Right lobe of liver (tissue), 6 donors: Measurements from ENCODE around the gene TLE3. TPM values are rescaled to one million over a fixed set of nuclear protein-coding genes. Genes with fewer than 3 reads are reported as not detected.

Experiments
- ATAC-seq, 4 donors: fragments of 200-7000 bp; cut with Tn5 transposase; one replicate each; pipeline ENCODE4 v1.9.1; 2020; ENCODE audit warnings: mild to moderate bottlenecking in 4 of 4, moderate library complexity in 4 of 4
- DNase-seq, 3 donors: peaks; one replicate each; pipeline ENCODE4 v3.0.0-alpha.2; 2020
- H3K27ac ChIP-seq, 3 donors: fragments of 200-600 bp; one replicate each; pipeline ENCODE4 v1.8.0; 2022
- H3K27me3 ChIP-seq, 2 donors: fragments of 200-600 bp; one replicate each; pipeline ENCODE4 v1.8.0; 2022
- H3K36me3 ChIP-seq, 4 donors: fragments of 200-600 bp; sonication (generic) in 1 of 4; one replicate each; pipeline versions ENCODE4 v1.5.1 to v1.8.0; 2017 to 2022; ENCODE audit warnings: control low read depth in 1 of 4
- H3K4me1 ChIP-seq, 4 donors: fragments of 200-600 bp; sonication (generic) in 1 of 4; one replicate each; pipeline versions ENCODE4 v1.5.1 to v1.8.0; 2017 to 2022; ENCODE audit warnings: control low read depth in 1 of 4
- H3K4me3 ChIP-seq, 3 donors: fragments of 200-600 bp; one replicate each; pipeline ENCODE4 v1.8.0; 2022
- H3K9me3 ChIP-seq, 4 donors: fragments of 200-600 bp; sonication (generic) in 1 of 4; one replicate each; pipeline versions ENCODE4 v1.5.1 to v1.8.0; 2017 to 2022; ENCODE audit warnings: control low read depth in 1 of 4
- POLR2A ChIP-seq: fragments of 450-650 bp; IDR thresholded peaks from one replicate; pipeline ENCODE4 v1.6.1; 2017; ENCODE audit warnings: antibody characterized with exemption, mild to moderate bottlenecking
- WGBS: methylation state at CpG from one replicate; pipeline ENCODE4 v1.1.6; 2018; ENCODE audit warnings: low coverage, low lambda C conversion rate; ENCODE audit not compliant: insufficient coverage; ENCODE audit errors: missing lambda C conversion rate; 5-methylcytosine and 5-hydroxymethylcytosine counted together
- intact Hi-C, 2 donors: fragments of 100-400 bp; cut with DNase I; formaldehyde crosslinking; loops; one replicate each; pipeline versions ENCODE4 v1.11.2 to v1.14.1; 2022
- total RNA-seq, 6 experiments: library from RNA; depleted of rRNA in 2 of 6; stranded (reverse); fragments of >200 nt in 2 of 6; fragmentation: NEBNext Ultra II Directional in 3 of 6; extraction: Animal tissue kit (Norgen Biotek cat#: 25700) in 3 of 6; gene quantifications; one replicate each; pipeline versions ENCODE4 v1.1.0 to v1.2.4, GENCODE V29; 2016 to 2023
- TF ChIP-seq, protein P1 (sequence below), 4 donors: fragments of 200-600 bp in 3 of 4; fragments of 450-650 bp in 1 of 4; IDR thresholded peaks; one replicate each; pipeline versions ENCODE4 v1.5.1 to v1.8.0; 2016 to 2022; ENCODE audit warnings: antibody characterized with exemption in 4 of 4, mild to moderate bottlenecking in 2 of 4
- donor health status: DM: no; HTN: yes; CAD: no.
- donor health status: DM: no; HTN: no; CAD: no.
- donor health status: DM: no; HTN: no; CAD: no.
- donor health status: DM: no; HTN: yes; CAD: no.
- donor health status: DM: no; HTN: yes; CAD: no.

TLE3 gene
- total RNA-seq, 6 experiments from 2014 or later: 8.9 to 38.2 (median 21.2) TPM

- DNase-seq: peak in 2 of 3 donors; percentile 62 to 68
- Histone ChIP-seq H3K4me1 (peaks cover 0 to 59% (median 29%) of the 10 kb centered on the region in 4 donors), H3K36me3 (no peaks in the 10 kb centered on the region), H3K27me3 (no peaks in the 10 kb centered on the region), H3K4me3 (peak overlapping the region; percentile 78 to 86 (median 84)), H3K9me3 (no peaks in the 10 kb centered on the region), H3K27ac (peak overlapping the region; percentile 79 to 98 (median 91))
- intact Hi-C loops: no loop called here
- WGBS: 0% methylated on average over 11 of the region's 75 CpGs
- TF ChIP-seq, protein P1, sequence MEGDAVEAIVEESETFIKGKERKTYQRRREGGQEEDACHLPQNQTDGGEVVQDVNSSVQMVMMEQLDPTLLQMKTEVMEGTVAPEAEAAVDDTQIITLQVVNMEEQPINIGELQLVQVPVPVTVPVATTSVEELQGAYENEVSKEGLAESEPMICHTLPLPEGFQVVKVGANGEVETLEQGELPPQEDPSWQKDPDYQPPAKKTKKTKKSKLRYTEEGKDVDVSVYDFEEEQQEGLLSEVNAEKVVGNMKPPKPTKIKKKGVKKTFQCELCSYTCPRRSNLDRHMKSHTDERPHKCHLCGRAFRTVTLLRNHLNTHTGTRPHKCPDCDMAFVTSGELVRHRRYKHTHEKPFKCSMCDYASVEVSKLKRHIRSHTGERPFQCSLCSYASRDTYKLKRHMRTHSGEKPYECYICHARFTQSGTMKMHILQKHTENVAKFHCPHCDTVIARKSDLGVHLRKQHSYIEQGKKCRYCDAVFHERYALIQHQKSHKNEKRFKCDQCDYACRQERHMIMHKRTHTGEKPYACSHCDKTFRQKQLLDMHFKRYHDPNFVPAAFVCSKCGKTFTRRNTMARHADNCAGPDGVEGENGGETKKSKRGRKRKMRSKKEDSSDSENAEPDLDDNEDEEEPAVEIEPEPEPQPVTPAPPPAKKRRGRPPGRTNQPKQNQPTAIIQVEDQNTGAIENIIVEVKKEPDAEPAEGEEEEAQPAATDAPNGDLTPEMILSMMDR (IDR thresholded peaks at IDR 0.05): no peak
- no peak for TF ChIP-seq POLR2A
- no peak for ATAC-seq
These were observed 1.3 kb downstream of the TLE3 start for GRCh38 chr15:70096215-70097062.

DNA sequence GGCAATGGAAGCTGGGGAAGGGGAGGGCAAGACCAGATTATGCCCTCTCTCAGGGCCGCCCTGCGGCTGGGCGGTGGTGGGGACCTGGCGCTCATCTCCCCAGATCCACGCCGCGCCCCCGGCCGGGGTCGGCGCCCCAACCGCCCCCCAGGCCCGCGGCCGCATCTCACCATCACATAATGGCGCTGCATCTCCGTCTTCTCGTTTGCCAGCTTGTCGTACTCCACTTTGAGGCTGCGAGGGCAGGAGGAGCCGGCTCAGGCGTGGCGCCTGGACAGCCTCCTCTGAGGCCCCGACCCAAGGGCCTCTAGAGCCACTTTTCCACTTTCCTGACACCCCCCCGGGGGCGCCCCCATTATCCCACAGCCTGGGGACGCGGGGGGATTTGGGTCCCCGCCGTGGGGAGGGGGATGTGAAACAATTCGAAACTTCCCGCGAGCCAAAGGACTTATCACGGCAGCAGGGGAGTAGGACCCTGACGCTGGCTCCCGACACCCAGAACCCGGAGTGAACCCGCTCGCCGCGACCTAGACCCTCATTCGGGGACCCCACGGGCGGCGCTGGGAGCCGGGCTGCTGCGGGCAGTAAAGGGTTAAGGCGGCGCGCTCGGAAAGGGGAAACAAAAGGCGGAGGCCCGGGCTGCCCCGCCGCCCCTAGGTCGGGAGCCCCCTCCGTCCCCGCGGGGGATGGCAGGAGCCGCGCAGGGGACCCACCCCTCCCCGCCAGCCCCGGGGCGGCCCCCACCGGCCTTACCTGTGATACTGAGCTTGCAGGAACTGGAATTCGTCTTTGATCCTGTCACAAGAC lies 2.1 kb downstream of the TLE3 start:
- peak in 1 of 3 donors; percentile 68 for DNase-seq
- WGBS: 2% methylated on average over 12 of the region's 66 CpGs
- Histone ChIP-seq H3K4me1 (peaks cover 0 to 62% (median 29%) of the 10 kb centered on the region in 4 donors), H3K36me3 (no peaks in the 10 kb centered on the region), H3K9me3 (no peaks in the 10 kb centered on the region), H3K27ac (peak overlapping the region; percentile 79 to 98 (median 91)), H3K27me3 (no peaks in the 10 kb centered on the region), H3K4me3 (peak overlapping the region; percentile 78 to 86 (median 84))
- no peak for ATAC-seq
- TF ChIP-seq, protein P1 (IDR thresholded peaks at IDR 0.05): peak in 1 of 4 donors; percentile 6
- no peak for TF ChIP-seq POLR2A
- intact Hi-C loops: no loop called here

DNA sequence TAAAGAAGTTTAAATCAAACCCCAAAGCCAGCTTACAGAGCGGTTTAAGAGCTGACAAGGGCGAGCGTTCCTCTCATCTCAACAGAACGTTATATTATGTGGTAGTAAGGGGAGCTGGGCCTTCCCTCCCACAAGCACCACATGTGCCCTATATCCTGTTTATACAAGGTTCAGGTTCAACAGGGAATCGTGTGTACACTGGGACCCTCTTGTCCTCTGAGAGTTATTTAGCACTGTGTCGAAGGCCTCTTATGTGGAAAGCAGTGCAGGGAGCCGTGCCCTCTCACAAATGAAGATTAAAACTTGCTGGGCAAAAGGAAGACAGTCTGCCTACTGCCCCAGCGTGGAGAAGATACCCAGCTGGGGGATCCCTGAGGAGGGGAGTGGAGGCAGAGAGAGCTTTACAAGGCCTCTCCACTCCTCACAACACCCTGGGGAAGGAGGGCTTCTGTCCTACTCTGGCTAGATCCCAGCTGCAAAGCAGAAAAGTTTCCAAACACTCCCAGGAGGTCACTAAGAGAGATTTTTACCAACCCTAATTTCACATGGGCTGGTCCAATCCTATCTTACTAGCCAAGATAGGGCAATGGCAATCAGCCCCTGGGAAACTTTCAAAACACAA lies 2.9 kb downstream of the TLE3 start:
- TF ChIP-seq, protein P1 (IDR thresholded peaks at IDR 0.05): no peak
- no peak for TF ChIP-seq POLR2A
- peaks cover 0 to 62% (median 25%) of the 10 kb centered on the region in 4 donors for H3K4me1 ChIP-seq
- no peak for DNase-seq
- H3K4me3 ChIP-seq: peak overlapping the region; percentile 78 to 86 (median 84)
- ATAC-seq: no peak
- no peak overlapping the region for H3K27ac ChIP-seq
- no peaks in the 10 kb centered on the region for H3K9me3 ChIP-seq
- no peaks in the 10 kb centered on the region for H3K36me3 ChIP-seq
- WGBS: 63% methylated on average over 6 of the region's 8 CpGs
- no peaks in the 10 kb centered on the region for H3K27me3 ChIP-seq
- intact Hi-C loops: no loop called here
